NK-92 (cell line): ENCODE data around the gene ARL8A.
"Not testable (repeated sequence)": the region's sequence is repeated elsewhere in the genome, so short reads cannot be mapped to it uniquely, and the experiment has no call there.

Experiments used
- DNase-seq: peaks from one replicate; lab custom pipeline; 2025; ENCODE audit not compliant: unreplicated experiment; lab: John Stamatoyannopoulos, UW

ARL8A gene

GRCh38 chr1:202144402-202145067 is at the start of gene ARL8A:
ARL8A (minus strand) TSS chr1:202144737; CDS start chr1:202144572, 165 bp downstream.
- no peak for DNase-seq

GRCh38 chr1:202194328-202194648 is 49.8 kb upstream of the ARL8A start:
- DNase-seq, result no peak

DNA sequence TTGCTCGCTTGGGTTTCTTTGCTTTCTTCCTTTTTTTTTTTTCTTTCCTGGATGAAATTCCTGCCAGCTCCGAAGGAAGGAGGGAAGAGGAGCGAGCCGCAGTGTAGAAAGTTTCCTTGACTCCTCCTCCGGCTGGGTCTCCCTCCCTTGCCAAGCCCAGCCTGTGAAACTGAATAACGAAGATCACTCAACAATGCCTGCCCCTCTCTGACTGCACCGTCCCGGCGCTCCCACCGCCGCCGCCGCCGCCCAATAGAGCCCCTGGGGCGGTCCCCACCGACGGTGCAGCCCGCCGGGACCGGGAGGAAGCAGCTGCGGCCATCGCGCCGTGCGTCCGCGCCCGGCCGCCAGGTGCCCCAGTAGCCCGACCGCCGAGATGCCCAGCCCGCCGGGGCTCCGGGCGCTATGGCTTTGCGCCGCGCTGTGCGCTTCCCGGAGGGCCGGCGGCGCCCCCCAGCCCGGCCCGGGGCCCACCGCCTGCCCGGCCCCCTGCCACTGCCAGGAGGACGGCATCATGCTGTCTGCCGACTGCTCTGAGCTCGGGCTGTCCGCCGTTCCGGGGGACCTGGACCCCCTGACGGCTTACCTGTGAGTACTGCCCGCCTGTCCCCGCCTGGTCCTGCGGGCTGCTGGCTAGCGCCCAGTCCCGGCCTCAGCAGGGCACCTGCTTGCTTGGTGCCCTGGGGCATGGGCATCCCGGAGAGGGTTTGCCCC is 49.2 kb upstream of the ARL8A start, which contains the start of gene LGR6:
TSS of gene LGR6 (plus strand) at position 186 of the 714 bp plus-strand sequence. CDS start at position 377, 191 bp downstream.
- DNase-seq, result no peak

GRCh38 chr1:202192770-202193613 is 48.5 kb upstream of the ARL8A start:
- DNase-seq, result no peak

GRCh38 chr1:202191391-202191790 is 46.9 kb upstream of the ARL8A start:
- not testable (repeated sequence) for DNase-seq

DNA sequence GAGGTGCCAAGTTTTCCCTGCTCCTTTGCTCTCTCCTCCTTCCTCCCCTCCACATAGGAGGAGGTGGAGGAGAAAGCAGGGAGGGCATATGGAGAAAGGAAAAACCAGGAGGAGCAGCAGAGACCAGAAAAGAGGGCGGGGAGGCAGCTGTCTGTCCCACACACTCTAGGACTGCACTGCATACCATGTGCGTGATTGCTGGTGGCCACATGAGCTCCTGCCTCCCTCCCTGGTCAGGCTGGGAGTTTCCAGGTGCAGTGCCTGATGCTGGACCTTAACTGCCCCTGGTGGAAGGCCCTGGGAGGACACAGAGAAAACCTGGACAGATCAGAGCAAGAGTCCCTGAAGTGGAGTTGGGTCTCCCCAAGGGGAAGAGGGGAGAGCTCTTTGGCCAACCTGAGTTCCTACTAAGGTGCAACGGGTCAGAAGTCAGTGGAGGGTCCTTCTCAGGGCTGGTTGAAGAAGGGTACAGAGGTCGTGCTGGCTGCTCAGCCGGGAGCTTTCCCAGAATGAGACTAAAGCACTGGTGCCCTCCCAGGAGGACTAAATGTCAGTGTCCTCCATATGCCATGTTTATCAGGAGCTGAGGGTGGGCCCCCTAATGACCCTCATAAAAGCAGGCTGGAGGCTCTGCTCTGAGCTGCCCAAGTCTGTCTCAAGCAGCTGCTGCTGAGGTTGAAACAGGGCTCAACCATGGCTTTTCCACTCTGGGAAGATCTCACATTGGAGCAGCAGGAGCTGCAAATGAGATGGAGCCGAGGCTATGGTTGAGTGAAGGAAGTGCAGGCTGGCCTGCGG is 45.6 kb upstream of the ARL8A start:
- DNase-seq, result no peak

DNA sequence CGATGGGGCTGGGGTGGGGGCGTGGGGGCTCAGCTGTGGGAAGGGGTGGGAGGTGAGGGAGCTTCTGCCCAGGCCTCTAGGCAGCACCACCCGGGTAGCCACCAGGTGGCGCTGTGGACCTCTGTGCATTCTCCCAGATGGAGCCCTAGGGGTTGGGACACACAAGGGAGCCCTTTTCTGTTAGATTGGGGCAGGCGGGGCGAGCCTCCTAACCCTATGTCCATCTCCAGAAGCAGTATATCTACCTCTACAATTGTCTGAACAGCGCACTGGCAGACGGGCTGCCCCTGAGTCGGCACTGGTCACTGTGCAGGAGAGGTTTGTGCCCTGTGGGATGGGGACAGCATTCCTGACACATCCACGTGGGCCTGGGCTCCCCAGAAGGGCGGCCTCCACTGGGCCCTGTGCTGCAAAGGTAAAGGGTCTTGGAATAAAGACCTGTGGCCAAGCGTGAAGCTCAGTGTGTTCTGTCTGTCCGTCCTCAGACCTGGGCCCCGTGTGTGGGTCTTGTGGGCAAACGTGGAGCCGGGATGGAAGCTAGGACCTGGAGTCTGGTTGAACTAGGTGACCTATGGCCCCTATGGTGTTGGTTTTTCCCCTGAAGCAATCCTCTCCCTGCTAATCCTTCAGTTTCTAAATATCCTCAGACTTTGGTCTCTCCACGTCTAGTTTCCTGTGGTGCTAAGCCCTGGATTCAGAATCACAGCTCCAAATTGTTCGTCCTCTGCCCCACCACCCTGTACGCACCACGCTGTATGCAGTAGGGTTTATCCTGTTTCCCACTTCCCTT is 44.7 kb upstream of the ARL8A start:
- no peak for DNase-seq

GRCh38 chr1:202187697-202188407 is 43.3 kb upstream of the ARL8A start:
- no peak for DNase-seq

GRCh38 chr1:202187041-202187671 is 42.6 kb upstream of the ARL8A start:
- no peak for DNase-seq

GRCh38 chr1:202186327-202186726 is 41.8 kb upstream of the ARL8A start:
- no peak for DNase-seq

- no peak for DNase-seq
Observed at GRCh38 chr1:202184750-202185460, 40.4 kb upstream of the ARL8A start.

- no peak for DNase-seq
Observed at GRCh38 chr1:202182040-202182877, 37.7 kb upstream of the ARL8A start.

DNA sequence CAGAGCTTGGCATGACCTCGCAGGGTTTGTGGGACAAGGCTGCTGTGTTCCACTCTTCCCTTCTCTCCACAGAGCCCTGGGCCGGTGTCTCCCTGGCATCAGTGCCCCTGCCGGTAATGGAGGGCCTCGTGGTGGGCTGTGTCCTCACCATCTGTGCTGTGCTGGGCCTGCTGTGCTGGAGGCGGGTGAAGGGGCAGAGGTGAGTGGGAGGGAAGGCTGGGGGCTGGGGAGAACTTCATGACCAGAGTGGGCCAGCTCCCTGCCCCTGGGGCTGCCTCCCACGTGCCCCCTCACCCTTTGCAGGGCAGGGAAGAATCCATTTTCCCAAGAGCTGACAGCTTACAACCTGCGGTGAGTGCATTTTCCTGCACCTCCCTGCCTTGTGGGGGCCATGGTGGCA is 37.0 kb upstream of the ARL8A start:
- DNase-seq, result no peak

DNA sequence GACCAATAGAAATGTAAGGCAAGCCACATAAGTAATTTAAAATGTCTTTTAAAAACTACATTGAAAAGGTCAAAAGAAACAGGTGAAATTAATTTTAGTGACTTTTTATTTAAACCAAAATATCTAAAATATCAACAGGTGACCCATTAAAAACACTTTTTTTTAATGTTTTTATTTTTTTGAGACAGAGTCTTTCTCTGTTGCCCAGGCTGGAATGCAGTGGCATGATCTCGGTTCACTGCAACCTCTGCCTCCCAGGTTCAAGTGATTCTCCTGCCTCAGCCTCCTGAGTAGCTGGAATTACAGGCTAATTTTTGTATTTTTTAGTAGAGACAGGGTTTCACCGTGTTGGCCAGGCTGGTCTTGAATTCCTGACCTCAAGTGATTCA is 36.2 kb upstream of the ARL8A start:
- DNase-seq, result not testable (repeated sequence)

DNA sequence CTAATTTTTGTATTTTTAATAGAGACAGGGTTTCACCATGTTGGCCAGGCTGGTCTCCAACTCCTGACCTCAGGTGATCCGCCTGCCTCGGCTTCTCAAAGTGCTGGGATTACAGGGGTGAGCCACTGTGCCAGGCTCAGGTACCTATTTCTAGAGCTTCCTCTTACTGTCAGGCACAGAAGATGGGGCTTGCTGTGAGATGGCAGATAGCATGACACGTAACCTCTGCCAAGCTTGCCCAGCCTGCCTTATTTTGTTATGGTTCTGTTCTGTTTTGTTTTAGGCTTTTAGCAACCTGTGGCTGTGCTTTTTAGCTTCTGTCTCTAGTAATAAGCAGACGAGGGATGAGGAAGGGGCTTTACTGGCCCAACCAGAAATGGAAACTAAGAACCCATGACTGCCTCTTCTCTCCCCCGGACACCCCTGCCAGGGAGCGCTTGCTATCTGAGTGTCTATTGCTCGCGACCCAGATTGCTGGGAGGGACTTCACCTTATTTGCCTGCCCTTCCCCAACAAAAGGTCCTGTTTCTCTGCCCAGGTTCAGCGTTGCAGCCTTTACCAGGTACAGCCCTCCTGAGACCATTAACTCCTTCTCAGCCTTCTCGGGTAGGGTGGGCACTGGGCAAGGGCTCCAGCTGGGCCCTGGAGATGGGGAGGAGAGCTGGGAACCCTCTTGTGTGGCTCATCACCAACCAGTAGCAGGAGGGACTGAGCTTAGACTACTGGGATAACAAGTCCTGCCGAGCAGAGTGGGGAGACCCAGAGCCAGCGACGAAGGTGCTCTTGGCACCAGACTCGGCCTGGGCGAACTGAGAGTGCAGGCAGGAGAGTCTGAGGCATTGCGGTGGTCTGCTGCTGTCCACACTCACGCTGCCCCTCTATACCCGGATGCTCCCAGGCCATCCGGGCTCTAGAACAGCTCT is 35.6 kb upstream of the ARL8A start:
- no peak for DNase-seq
